Measurements from ENCODE around the gene EXOC4.

- TF ChIP-seq EP300 (IDR thresholded peaks at IDR 0.05) (no peak), CTCF (IDR thresholded peaks at IDR 0.05) (no peak), POLR2AphosphoS5 (IDR thresholded peaks at IDR 0.05) (no peak)
Observed at GRCh38 chr7:133411395-133411794, 158.5 kb downstream of the EXOC4 start.

Data from sigmoid colon (tissue), 4 donors.